Uterus (tissue), 4 donors: ENCODE results near the gene GPSM1. TPM values are rescaled to one million over a fixed set of nuclear protein-coding genes. Genes with fewer than 3 reads are reported as not detected.

Experiments used
- DNase-seq, 2 donors: peaks; one replicate each; pipeline ENCODE4 v3.0.0-alpha.2; 2019 to 2020
- H3K27ac ChIP-seq, 2 donors: fragments of 200-600 bp; sonication (generic); 1 replicate in 1 of 2; 2 replicates in 1 of 2; pipeline ENCODE4 v1.5.1; 2016 to 2018
- H3K27me3 ChIP-seq, 2 donors: fragments of 200-600 bp; sonication (generic); one replicate each; pipeline ENCODE4 v1.5.1; 2018 to 2019; ENCODE audit warnings: control low read depth in 1 of 2
- H3K36me3 ChIP-seq, 2 donors: fragments of 200-600 bp; sonication (generic); one replicate each; pipeline ENCODE4 v1.5.1; 2019; ENCODE audit warnings: control low read depth in 1 of 2
- H3K4me1 ChIP-seq, 2 donors: fragments of 200-600 bp; sonication (generic); one replicate each; pipeline ENCODE4 v1.5.1; 2018 to 2019; ENCODE audit warnings: control low read depth in 1 of 2
- H3K4me3 ChIP-seq, 2 donors: fragments of 200-600 bp; sonication (generic); 1 replicate in 1 of 2; 2 replicates in 1 of 2; pipeline ENCODE4 v1.5.1; 2018 to 2019; ENCODE audit warnings: mild to moderate bottlenecking in 1 of 2
- H3K9me3 ChIP-seq, 2 donors: fragments of 200-600 bp; sonication (generic); one replicate each; pipeline ENCODE4 v1.5.1; 2019; ENCODE audit warnings: control low read depth in 1 of 2
- POLR2A ChIP-seq, 2 donors: fragments of 450-650 bp; IDR thresholded peaks; one replicate each; pipeline ENCODE4 v1.6.1; 2016; ENCODE audit warnings: antibody characterized with exemption in 2 of 2, mild to moderate bottlenecking in 1 of 2, moderate library complexity in 1 of 2
- intact Hi-C: fragments of 100-400 bp; cut with DNase I; formaldehyde crosslinking; loops from one replicate; pipeline ENCODE4 v1.15.1; 2023; ENCODE audit warnings: low total_unique reads
- total RNA-seq, 4 donors: library from RNA; depleted of rRNA in 3 of 4; stranded (reverse); fragments of >200 nt in 3 of 4; gene quantifications; one replicate each; pipeline versions ENCODE4 v1.1.0 to v1.2.4, GENCODE V29; 2014 to 2023
- TF ChIP-seq, protein P1 (sequence below), 4 experiments: fragments of 200-600 bp in 2 of 4; fragments of 450-650 bp in 2 of 4; sonication (generic) in 2 of 4; IDR thresholded peaks; one replicate each; pipeline ENCODE4 v1.5.1; 2016 to 2019; ENCODE audit warnings: antibody characterized with exemption in 4 of 4, mild to moderate bottlenecking in 2 of 4, moderate library complexity in 1 of 4
- donor health status: DM: yes; HTN: yes; CAD: no.

GPSM1 gene
- total RNA-seq, 4 donors from 2014 or later, result 4.4 to 43.6 (median 24.1) TPM

DNA sequence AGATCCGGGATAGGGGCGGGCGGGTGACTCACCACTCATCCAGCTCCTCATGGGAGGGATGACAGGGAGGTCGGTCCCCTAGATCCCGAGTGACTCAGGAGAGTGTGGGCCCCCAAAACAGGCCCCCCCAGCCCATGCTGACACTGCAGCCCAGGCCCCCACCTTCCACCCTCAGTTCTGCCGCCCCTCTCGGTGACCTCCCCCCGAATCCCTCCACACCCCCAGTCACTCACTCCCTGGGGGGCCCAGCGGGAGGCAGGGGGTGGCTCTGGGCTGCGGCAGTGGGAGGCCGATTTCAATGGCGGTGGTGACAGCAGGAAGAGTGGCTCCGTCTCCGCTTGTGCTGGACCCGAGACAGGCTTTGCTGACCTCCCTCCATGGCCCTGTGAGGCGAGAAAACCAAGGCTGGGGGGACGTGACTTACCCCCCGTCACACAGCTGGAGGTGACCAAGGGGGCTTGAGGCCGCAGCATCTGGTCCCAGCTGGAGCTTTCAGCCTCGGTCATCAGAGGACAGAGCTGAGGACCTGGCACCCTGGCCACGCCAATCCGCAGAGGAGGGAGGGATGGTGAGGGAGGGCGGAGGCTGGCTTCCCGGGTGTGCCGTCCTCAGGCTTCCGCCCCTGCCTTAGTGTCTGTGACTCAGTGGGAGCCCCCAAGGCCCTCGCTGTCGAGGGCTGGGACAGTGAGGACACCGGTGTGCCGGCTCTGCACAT is 9.0 kb downstream of the GPSM1 start:
- Histone ChIP-seq H3K27ac (no peak overlapping the region), H3K4me1 (no peaks in the 10 kb centered on the region), H3K27me3 (no peaks in the 10 kb centered on the region), H3K4me3 (no peak overlapping the region), H3K36me3 (no peaks in the 10 kb centered on the region), H3K9me3 (no peaks in the 10 kb centered on the region)
- TF ChIP-seq, protein P1, sequence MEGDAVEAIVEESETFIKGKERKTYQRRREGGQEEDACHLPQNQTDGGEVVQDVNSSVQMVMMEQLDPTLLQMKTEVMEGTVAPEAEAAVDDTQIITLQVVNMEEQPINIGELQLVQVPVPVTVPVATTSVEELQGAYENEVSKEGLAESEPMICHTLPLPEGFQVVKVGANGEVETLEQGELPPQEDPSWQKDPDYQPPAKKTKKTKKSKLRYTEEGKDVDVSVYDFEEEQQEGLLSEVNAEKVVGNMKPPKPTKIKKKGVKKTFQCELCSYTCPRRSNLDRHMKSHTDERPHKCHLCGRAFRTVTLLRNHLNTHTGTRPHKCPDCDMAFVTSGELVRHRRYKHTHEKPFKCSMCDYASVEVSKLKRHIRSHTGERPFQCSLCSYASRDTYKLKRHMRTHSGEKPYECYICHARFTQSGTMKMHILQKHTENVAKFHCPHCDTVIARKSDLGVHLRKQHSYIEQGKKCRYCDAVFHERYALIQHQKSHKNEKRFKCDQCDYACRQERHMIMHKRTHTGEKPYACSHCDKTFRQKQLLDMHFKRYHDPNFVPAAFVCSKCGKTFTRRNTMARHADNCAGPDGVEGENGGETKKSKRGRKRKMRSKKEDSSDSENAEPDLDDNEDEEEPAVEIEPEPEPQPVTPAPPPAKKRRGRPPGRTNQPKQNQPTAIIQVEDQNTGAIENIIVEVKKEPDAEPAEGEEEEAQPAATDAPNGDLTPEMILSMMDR (IDR thresholded peaks at IDR 0.05), result no peak
- TF ChIP-seq POLR2A (IDR thresholded peaks at IDR 0.05), result no peak
- intact Hi-C loops, result no loop called here
- DNase-seq, result no peak

DNA sequence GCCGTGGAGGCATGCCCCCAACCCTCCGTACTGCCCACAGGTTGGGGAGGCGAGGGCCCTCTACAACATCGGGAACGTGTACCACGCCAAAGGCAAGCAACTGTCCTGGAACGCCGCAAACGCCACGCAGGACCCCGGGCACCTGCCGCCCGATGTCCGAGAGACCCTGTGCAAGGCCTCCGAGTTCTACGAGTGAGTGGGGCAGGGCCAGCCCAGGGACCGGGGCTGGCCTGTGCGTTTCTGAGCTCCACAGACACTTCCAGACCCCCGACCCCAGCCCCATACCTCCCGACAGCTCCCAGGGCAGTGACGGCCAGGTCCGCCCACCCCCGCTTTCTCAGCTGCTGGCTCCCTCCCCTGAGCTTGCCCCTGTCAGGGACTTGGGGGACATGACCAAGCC is 9.5 kb downstream of the GPSM1 start:
- no peaks in the 10 kb centered on the region for H3K36me3 ChIP-seq
- no peak overlapping the region for H3K4me3 ChIP-seq
- no peaks in the 10 kb centered on the region for H3K9me3 ChIP-seq
- no peaks in the 10 kb centered on the region for H3K27me3 ChIP-seq
- H3K4me1 ChIP-seq, result no peaks in the 10 kb centered on the region
- TF ChIP-seq POLR2A (IDR thresholded peaks at IDR 0.05), result no peak
- TF ChIP-seq, protein P1 (IDR thresholded peaks at IDR 0.05), result no peak
- no peak for DNase-seq
- intact Hi-C loops, result no loop called here
- H3K27ac ChIP-seq, result no peak overlapping the region

DNA sequence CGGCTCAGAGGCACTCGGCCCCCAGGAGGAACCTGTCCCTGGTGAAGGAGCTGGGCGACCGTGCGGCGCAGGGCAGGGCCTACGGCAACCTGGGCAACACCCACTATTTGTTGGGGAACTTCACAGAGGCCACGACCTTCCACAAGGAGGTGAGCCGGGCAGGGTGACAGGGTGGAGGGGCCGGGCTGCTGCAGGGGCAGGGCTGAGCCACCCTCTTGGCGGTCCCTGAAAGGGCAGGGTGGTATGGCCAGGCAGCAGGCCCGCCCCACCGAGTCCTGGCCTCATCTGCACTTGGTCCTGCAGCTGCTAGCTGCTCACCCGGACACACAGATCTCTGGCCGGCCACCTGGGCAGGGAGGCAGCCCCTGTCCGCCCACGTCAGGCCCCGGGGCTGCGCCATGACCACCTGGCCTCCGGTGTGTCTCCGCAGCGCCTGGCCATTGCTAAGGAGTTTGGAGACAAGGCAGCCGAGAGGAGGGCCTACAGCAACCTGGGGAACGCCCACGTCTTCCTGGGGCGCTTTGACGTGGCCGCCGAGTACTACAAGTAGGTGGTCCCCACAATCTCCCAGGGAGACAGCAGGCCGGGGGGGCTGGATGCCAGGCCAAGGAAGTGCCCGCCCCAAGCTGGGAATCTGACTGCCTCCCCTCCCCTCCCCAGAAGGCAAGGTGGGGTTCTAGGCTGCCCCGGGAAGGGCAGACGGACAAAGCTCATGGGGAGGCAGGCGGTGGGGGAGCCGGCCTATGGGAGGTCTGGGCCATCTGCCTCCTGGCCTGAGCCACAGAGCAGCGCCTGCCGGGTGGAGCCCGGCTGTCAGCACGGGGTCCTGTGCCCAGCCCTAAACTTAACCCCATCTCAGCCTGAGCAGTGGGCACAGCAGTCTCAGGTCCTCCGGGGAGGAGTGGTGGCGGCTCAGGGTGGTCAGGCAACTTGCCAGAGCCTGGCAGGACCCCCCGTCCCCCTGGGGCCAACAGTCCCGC is 10.4 kb downstream of the GPSM1 start:
- H3K4me1 ChIP-seq, result no peaks in the 10 kb centered on the region
- no peaks in the 10 kb centered on the region for H3K9me3 ChIP-seq
- H3K4me3 ChIP-seq, result no peak overlapping the region
- no peak for TF ChIP-seq POLR2A (IDR thresholded peaks at IDR 0.05)
- TF ChIP-seq, protein P1 (IDR thresholded peaks at IDR 0.05), result no peak
- no peak overlapping the region for H3K27ac ChIP-seq
- no peaks in the 10 kb centered on the region for H3K27me3 ChIP-seq
- no peak for DNase-seq
- intact Hi-C loops, result no loop called here
- H3K36me3 ChIP-seq, result no peaks in the 10 kb centered on the region

DNA sequence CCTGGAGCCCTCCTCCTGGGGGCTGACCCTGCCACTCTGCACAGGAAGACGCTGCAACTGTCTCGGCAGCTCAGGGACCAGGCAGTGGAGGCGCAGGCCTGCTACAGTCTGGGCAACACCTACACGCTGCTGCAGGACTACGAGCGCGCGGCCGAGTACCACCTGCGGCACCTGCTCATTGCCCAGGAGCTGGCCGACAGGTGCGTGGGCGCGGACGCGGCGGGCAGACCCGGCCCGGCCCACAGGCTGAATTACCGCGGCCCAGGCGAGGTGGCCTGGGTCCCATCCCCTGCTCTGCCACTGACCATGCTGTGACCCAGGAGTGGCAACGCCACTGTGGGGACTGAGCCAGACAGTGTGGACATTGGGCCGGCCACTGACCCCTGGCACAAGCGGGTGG is 11.2 kb downstream of the GPSM1 start:
- intact Hi-C loops, result no loop called here
- Histone ChIP-seq H3K9me3 (no peaks in the 10 kb centered on the region), H3K27me3 (no peaks in the 10 kb centered on the region), H3K36me3 (no peaks in the 10 kb centered on the region), H3K4me1 (no peaks in the 10 kb centered on the region), H3K27ac (no peak overlapping the region), H3K4me3 (no peak overlapping the region)
- TF ChIP-seq, protein P1 (IDR thresholded peaks at IDR 0.05), result no peak
- TF ChIP-seq POLR2A (IDR thresholded peaks at IDR 0.05), result no peak
- DNase-seq, result no peak
